Measurements from ENCODE around the gene SLC39A8. TPM values are rescaled to one million over a fixed set of nuclear protein-coding genes. Genes with fewer than 3 reads are reported as not detected.

SLC39A8 gene
- total RNA-seq, 1 experiment from 2014 or later, result 13.2 TPM

GRCh38 chr4:102227388-102227787 is 117.9 kb downstream of the SLC39A8 start:
- Histone ChIP-seq H2AFZ (ENCODE audit: low read depth, low read length, poor library complexity, severe bottlenecking) (no peak overlapping the region), H3K4me2 (ENCODE audit: low read length) (no peak overlapping the region), H3K9ac (ENCODE audit: low read length) (no peak overlapping the region), H3K27ac (ENCODE audit: low read depth, low read length) (no peak overlapping the region), H3K27me3 (ENCODE audit: insufficient read depth, low read length) (no peaks in the 10 kb centered on the region), H3K4me1 (ENCODE audit: control insufficient read depth in 1 of 2, insufficient read depth in 2 of 2, low read length in 2 of 2) (no peaks in the 10 kb centered on the region), H3K9me3 (ENCODE audit: control insufficient read depth in 1 of 2, insufficient read depth in 1 of 2, low read depth in 1 of 2, low read length in 2 of 2) (no peaks in the 10 kb centered on the region), H3K4me3 (replicated peaks in 1 of 2; ENCODE audit: low read depth in 1 of 2, low read length in 2 of 2) (no peak overlapping the region), H3K36me3 (ENCODE audit: control insufficient read depth in 1 of 2, insufficient read depth in 2 of 2, low read length in 2 of 2) (no peaks in the 10 kb centered on the region), H4K20me1 (ENCODE audit: insufficient read depth) (no peaks in the 10 kb centered on the region), H3K9me2 (ENCODE audit: insufficient read depth) (no peaks in the 10 kb centered on the region), H3K79me2 (ENCODE audit: insufficient read depth, low read length) (no peaks in the 10 kb centered on the region)
- ChIA-PET POLR2A (no interaction called here), CTCF (no interaction called here), RAD21 (ENCODE audit: low non-redundant PET in 1 of 2, low total read pairs in 2 of 2, uncharacterized antibody in 2 of 2, unreplicated experiment in 2 of 2) (no interaction called here)
- intact Hi-C loops (cut with micrococcal nuclease), result no loop called here
- TF ChIP-seq EGR1 (IDR thresholded peaks at IDR 0.05; ENCODE audit: low read depth), result no peak
- TF ChIP-seq REST (IDR thresholded peaks at IDR 0.05; ENCODE audit: low read depth), result no peak
- no peak for ATAC-seq
- no peak for DNase-seq (ENCODE audit: low read depth, low spot score)
- no TSS peak for BruUV-seq (replicated peaks)

GRCh38 chr4:102223461-102223860 is 121.8 kb downstream of the SLC39A8 start:
- ChIA-PET CTCF (no interaction called here), POLR2A (no interaction called here), RAD21 (ENCODE audit: low non-redundant PET in 1 of 2, low total read pairs in 2 of 2, uncharacterized antibody in 2 of 2, unreplicated experiment in 2 of 2) (no interaction called here)
- H3K9me2 ChIP-seq (ENCODE audit: insufficient read depth), result no peaks in the 10 kb centered on the region
- H3K27ac ChIP-seq (ENCODE audit: low read depth, low read length), result no peak overlapping the region
- H3K4me2 ChIP-seq (ENCODE audit: low read length), result no peak overlapping the region
- H3K79me2 ChIP-seq (ENCODE audit: insufficient read depth, low read length), result no peaks in the 10 kb centered on the region
- intact Hi-C loops (cut with micrococcal nuclease), result no loop called here
- ATAC-seq (no peak), DNase-seq (ENCODE audit: low read depth, low spot score) (no peak)
- H3K9ac ChIP-seq (ENCODE audit: low read length), result no peak overlapping the region
- no TSS peak for BruUV-seq (replicated peaks)
- no peak overlapping the region for H3K4me3 ChIP-seq (replicated peaks in 1 of 2; ENCODE audit: low read depth in 1 of 2, low read length in 2 of 2)
- no peaks in the 10 kb centered on the region for H4K20me1 ChIP-seq (ENCODE audit: insufficient read depth)
- H2AFZ ChIP-seq (ENCODE audit: low read depth, low read length, poor library complexity, severe bottlenecking), result no peak overlapping the region
- no peaks in the 10 kb centered on the region for H3K36me3 ChIP-seq (ENCODE audit: control insufficient read depth in 1 of 2, insufficient read depth in 2 of 2, low read length in 2 of 2)
- no peaks in the 10 kb centered on the region for H3K27me3 ChIP-seq (ENCODE audit: insufficient read depth, low read length)
- no peaks in the 10 kb centered on the region for H3K4me1 ChIP-seq (ENCODE audit: control insufficient read depth in 1 of 2, insufficient read depth in 2 of 2, low read length in 2 of 2)
- TF ChIP-seq ZFX (IDR thresholded peaks at IDR 0.05) (no peak), SP1 (IDR thresholded peaks at IDR 0.05; ENCODE audit: low read depth) (no peak), EGR1 (IDR thresholded peaks at IDR 0.05; ENCODE audit: low read depth) (no peak), ATF3 (IDR thresholded peaks at IDR 0.05) (no peak), EZH2phosphoT487 (IDR thresholded peaks at IDR 0.05; ENCODE audit: borderline replicate concordance) (no peak), ZNF274 (IDR thresholded peaks at IDR 0.05; ENCODE audit: low read depth, low read length) (no peak), FOSL1 (IDR thresholded peaks at IDR 0.05; ENCODE audit: low read depth) (no peak), EZH2 (IDR thresholded peaks at IDR 0.05) (no peak), YY1 (IDR thresholded peaks at IDR 0.05; ENCODE audit: extremely low read depth, insufficient replicate concordance, low read depth, low read length) (no peak), POLR2AphosphoS5 (IDR thresholded peaks at IDR 0.05; ENCODE audit: low read depth, low read length) (no peak)
- H3K9me3 ChIP-seq (ENCODE audit: control insufficient read depth in 1 of 2, insufficient read depth in 1 of 2, low read depth in 1 of 2, low read length in 2 of 2), result no peaks in the 10 kb centered on the region
